ENCODE measurements around the gene STOX1.

Gene STOX1

GRCh38 chr10:68826764-68827591 lies at the start of gene STOX1:
Gene STOX1 (plus strand): TSS chr10:68827531. CDS start chr10:68827624, 93 bp downstream.
- H3K4me3 ChIP-seq (ENCODE audit: low read depth, low read length), result peak within 1 kb of the TSS; percentile 73
- no peak for TF ChIP-seq CTCF (IDR thresholded peaks at IDR 0.05; ENCODE audit: borderline replicate concordance, insufficient read depth, low read depth, low read length)

- TF ChIP-seq CTCF (IDR thresholded peaks at IDR 0.05; ENCODE audit: borderline replicate concordance, insufficient read depth, low read depth, low read length), result no peak
- H3K4me3 ChIP-seq (ENCODE audit: low read depth, low read length), result no peak overlapping the region
Measured at GRCh38 chr10:68781613-68782574, 45.4 kb upstream of the STOX1 start.

- no peak overlapping the region for H3K4me3 ChIP-seq (ENCODE audit: low read depth, low read length)
- no peak for TF ChIP-seq CTCF (IDR thresholded peaks at IDR 0.05; ENCODE audit: borderline replicate concordance, insufficient read depth, low read depth, low read length)
Measured at GRCh38 chr10:68784476-68784875, 42.9 kb upstream of the STOX1 start.

- no peak for TF ChIP-seq CTCF (IDR thresholded peaks at IDR 0.05; ENCODE audit: borderline replicate concordance, insufficient read depth, low read depth, low read length)
- no peak overlapping the region for H3K4me3 ChIP-seq (ENCODE audit: low read depth, low read length)
Measured at GRCh38 chr10:68787813-68788212, 39.5 kb upstream of the STOX1 start.

- no peak for TF ChIP-seq CTCF (IDR thresholded peaks at IDR 0.05; ENCODE audit: borderline replicate concordance, insufficient read depth, low read depth, low read length)
- H3K4me3 ChIP-seq (ENCODE audit: low read depth, low read length), result no peak overlapping the region
Measured at GRCh38 chr10:68790476-68790875, 36.9 kb upstream of the STOX1 start.

- no peak for TF ChIP-seq CTCF (IDR thresholded peaks at IDR 0.05; ENCODE audit: borderline replicate concordance, insufficient read depth, low read depth, low read length)
- H3K4me3 ChIP-seq (ENCODE audit: low read depth, low read length), result no peak overlapping the region
Measured at GRCh38 chr10:68792115-68792514, 35.2 kb upstream of the STOX1 start.

Measured in GM12875 (cell line).